Adrenal gland (tissue), 5 donors: ENCODE data around the gene STEAP1B.

Experiments
- CTCF ChIP-seq, 6 experiments: fragments of 450-650 bp in 4 of 6; fragments of 200-600 bp in 2 of 6; sonication (generic) in 1 of 6; IDR thresholded peaks; 1 replicate in 5 of 6; 2 replicates in 1 of 6; pipeline versions ENCODE4 v1.5.1 to v1.8.0; 2016 to 2021; ENCODE audit warnings: antibody characterized with exemption in 6 of 6, mild to moderate bottlenecking in 2 of 6, moderate library complexity in 1 of 6
- POLR2A ChIP-seq, 2 donors: fragments of 450-650 bp; IDR thresholded peaks; one replicate each; pipeline ENCODE4 v1.6.1; 2017; ENCODE audit warnings: antibody characterized with exemption in 2 of 2, mild to moderate bottlenecking in 2 of 2, moderate library complexity in 1 of 2
- donor health status: DM: no; HTN: no; CAD: no.

GRCh38 chr7:22445853-22446252, 54.1 kb downstream of the STEAP1B start:
- TF ChIP-seq POLR2A (IDR thresholded peaks at IDR 0.05) (no peak), CTCF (IDR thresholded peaks at IDR 0.05) (no peak)
